ENCODE measurements around the gene RNF213.

RNF213 gene

GRCh38 chr17:80431246-80432195 is 170.9 kb downstream of the RNF213 start:
- DNase-seq (ENCODE audit: low read depth in 2 of 2), result no peak

GRCh38 chr17:80432350-80432955 is 171.8 kb downstream of the RNF213 start:
- DNase-seq (ENCODE audit: low read depth in 2 of 2), result no peak

GRCh38 chr17:80432961-80433550 is 172.4 kb downstream of the RNF213 start:
- no peak for DNase-seq (ENCODE audit: low read depth in 2 of 2)

- DNase-seq (ENCODE audit: low read depth in 2 of 2), result no peak
These were observed 173.4 kb downstream of the RNF213 start for GRCh38 chr17:80433916-80434666.

- DNase-seq (ENCODE audit: low read depth in 2 of 2), result no peak
These were observed 176.9 kb downstream of the RNF213 start for GRCh38 chr17:80437532-80437931.

- DNase-seq (ENCODE audit: low read depth in 2 of 2), result no peak
These were observed 178.2 kb downstream of the RNF213 start for GRCh38 chr17:80438806-80439205.

GRCh38 chr17:80439499-80439898 is 178.8 kb downstream of the RNF213 start:
- DNase-seq (ENCODE audit: low read depth in 2 of 2), result no peak

- peak in 1 of 2 donors; percentile 21 for DNase-seq (ENCODE audit: low read depth in 2 of 2)
These were observed 180.5 kb downstream of the RNF213 start for GRCh38 chr17:80441133-80441578.

- DNase-seq (ENCODE audit: low read depth in 2 of 2), result no peak
These were observed 181.1 kb downstream of the RNF213 start for GRCh38 chr17:80441598-80442322.

- no peak for DNase-seq (ENCODE audit: low read depth in 2 of 2)
These were observed 181.6 kb downstream of the RNF213 start for GRCh38 chr17:80442323-80442659.

- DNase-seq (ENCODE audit: low read depth in 2 of 2), result no peak
These were observed 182.1 kb downstream of the RNF213 start for GRCh38 chr17:80442764-80443163.

GRCh38 chr17:80443498-80443897 is 182.8 kb downstream of the RNF213 start:
- no peak for DNase-seq (ENCODE audit: low read depth in 2 of 2)

GRCh38 chr17:80443916-80444643 is 183.4 kb downstream of the RNF213 start:
- DNase-seq (ENCODE audit: low read depth in 2 of 2), result no peak

GRCh38 chr17:80444644-80444979 is 184.0 kb downstream of the RNF213 start:
- DNase-seq (ENCODE audit: low read depth in 2 of 2), result no peak

- no peak for DNase-seq (ENCODE audit: low read depth in 2 of 2)
These were observed 184.5 kb downstream of the RNF213 start for GRCh38 chr17:80445007-80445725.

- DNase-seq (ENCODE audit: low read depth in 2 of 2), result no peak
These were observed 185.1 kb downstream of the RNF213 start for GRCh38 chr17:80445726-80446110.

GRCh38 chr17:80446645-80447405 is 186.2 kb downstream of the RNF213 start:
- DNase-seq (ENCODE audit: low read depth in 2 of 2), result no peak

- DNase-seq (ENCODE audit: low read depth in 2 of 2), result no peak
These were observed 187.1 kb downstream of the RNF213 start for GRCh38 chr17:80447790-80448189.

Measured in stimulated activated CD4-positive, alpha-beta T cell treated with anti-CD3 and anti-CD28 coated beads, Interleukin-15, amount 100 ng/mL, for 48 hours (primary cell).